ENCODE measurements around the gene ATP6V0C.

DNA sequence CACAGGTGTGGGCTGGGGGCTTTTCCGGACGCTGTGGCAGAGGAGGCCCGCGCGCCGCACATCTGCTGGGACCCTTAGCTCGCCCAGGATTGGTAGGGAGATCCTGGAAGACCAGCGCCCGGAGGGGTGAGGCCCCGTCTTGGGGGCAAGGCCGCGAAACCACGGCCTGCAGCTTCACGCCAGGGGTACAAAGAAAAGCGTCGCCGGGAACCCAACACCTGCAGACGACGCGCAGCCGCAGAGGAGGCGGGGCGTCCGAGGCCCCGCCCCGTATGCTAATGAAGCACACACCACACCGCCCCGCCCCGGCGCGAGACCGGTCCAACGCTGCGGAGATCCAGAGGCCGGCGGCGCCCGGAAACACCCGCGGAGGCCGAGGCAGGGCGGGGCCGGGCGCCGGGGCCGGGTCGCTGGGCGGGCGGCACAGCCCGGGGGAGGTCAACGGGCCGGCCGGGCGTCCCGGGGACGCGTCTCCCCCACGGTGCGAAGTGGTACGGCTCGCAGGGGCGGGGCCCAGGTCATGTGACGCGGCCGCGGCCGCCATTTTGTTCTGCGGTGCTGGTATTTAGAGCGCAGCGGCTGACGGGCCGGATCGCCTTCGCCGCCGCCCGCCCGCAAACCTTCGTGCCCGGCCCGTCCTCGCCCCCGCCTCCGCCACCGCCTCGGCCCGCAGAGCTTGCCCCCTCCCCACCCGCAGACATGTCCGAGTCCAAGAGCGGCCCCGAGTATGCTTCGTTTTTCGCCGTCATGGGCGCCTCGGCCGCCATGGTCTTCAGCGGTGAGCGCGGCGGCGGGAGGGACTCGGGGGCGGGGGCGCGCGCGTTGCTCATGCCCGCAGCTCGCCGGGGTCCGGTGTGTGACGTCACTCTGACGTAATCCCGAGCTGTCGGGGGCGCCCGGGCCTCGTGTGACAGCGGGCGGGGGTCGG, at the start of gene ATP6V0C:
- TF ChIP-seq, protein P1, sequence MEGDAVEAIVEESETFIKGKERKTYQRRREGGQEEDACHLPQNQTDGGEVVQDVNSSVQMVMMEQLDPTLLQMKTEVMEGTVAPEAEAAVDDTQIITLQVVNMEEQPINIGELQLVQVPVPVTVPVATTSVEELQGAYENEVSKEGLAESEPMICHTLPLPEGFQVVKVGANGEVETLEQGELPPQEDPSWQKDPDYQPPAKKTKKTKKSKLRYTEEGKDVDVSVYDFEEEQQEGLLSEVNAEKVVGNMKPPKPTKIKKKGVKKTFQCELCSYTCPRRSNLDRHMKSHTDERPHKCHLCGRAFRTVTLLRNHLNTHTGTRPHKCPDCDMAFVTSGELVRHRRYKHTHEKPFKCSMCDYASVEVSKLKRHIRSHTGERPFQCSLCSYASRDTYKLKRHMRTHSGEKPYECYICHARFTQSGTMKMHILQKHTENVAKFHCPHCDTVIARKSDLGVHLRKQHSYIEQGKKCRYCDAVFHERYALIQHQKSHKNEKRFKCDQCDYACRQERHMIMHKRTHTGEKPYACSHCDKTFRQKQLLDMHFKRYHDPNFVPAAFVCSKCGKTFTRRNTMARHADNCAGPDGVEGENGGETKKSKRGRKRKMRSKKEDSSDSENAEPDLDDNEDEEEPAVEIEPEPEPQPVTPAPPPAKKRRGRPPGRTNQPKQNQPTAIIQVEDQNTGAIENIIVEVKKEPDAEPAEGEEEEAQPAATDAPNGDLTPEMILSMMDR (conservative IDR thresholded peaks at IDR 0.05) = no peak
- TF ChIP-seq EZH2 (IDR thresholded peaks at IDR 0.05; ENCODE audit: low read depth) = no peak

All from PC-9 (cell line).